Suppressor macrophage treated with lipopolysaccharide for 4 hours (primary cell): Measurements from ENCODE around the gene DGKD.

Experiments used
- DNase-seq: peaks from one replicate; pipeline ENCODE4 v3.0.0-alpha.2; 2020

The DGKD gene

GRCh38 chr2:233433029-233433428 is 78.7 kb downstream of the DGKD start:
- no peak for DNase-seq

- no peak for DNase-seq
Observed at GRCh38 chr2:233433794-233434193, 79.5 kb downstream of the DGKD start.

DNA sequence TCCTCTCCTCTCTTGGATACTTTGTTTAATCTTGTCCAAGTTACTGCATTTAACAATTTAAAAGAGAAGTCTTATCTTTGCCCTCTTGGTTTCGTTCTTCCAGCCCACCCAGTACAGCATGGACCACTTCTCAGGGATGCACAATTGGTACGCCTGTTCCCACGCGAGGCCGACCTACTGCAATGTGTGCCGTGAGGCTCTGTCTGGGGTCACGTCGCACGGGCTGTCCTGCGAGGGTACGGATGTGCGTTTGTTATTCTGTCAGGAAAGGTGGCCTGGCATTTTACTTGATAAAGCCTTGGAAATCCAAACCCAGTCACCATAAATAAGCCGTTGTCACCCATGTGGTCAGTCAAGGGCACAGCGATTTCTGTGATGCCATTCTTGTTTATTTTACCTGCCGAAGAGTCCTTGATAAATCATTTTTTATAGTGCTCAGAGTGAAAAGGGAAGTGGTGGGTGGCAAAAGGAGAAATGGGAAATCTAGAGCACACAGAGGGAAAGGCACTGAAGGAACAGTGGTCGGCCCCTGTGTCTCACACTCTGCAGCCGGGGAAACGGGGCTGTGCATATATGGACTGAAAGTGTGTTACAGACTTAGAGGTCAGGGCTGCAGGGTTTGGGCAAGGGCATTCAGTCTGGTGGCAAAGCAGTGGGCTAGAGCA is 80.5 kb downstream of the DGKD start:
- peak; percentile 46 for DNase-seq

GRCh38 chr2:233435436-233436190 is 81.3 kb downstream of the DGKD start:
- no peak for DNase-seq

- no peak for DNase-seq
Observed at GRCh38 chr2:233436191-233436581, 81.9 kb downstream of the DGKD start.

DNA sequence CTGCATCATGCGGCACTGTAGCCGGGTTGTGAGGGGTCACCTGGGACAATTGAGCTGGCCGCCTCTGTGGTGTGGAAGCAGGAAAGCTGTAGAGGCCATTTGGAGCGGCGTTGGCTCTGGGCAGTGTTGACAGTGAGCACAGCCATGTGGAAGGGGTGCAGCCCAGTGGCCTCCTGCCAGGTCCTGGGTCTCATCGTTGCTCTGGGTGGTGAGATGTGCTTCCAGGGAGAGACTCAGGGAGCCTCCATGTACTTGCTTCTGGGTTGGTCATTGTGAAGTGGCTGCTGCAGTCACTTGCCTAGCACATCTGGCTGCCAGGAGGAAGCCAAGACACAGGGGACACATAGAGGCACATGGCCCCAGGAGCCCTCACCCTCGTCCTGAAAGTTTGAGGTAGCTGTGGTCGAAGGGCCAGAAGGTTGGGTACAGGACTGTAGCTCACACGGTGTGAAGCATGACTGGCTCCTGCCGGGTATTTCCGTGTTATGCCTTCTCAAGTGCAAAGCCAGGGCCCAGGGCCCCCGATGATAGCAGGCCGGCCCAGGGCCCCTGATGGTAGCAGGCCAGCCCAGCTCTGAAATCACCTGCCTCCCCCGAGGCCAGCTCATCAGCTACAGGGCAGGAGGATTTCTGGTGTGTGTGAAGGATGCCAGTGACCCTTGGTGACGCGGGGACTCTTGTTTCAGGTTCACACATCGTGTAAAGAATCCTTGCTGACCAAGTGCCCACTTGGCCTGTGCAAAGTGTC is 82.6 kb downstream of the DGKD start:
- DNase-seq = no peak

DNA sequence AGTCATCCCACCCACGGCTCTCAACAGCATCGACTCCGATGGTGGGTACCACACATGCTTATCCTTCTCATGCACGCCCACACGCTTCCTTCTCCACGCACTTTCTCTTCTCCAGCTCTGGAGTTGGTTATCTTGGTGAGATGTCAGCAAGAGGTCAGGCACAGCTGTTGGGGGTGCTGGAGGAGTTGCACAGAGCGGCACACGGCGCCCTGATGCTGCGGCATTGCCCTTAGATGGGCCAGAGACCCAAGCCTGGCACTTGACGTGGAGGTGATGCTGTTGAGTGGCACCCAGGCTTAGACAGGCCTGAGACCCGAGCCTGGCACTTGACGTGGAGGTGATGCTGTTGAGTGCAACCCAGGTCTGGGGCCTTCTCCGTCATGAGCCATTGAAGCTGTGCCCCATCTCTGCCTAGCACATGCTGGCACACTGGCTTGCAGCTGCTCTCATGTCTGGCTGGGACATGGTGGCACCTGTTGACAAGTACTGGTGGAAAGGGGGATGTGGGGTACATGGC is 83.2 kb downstream of the DGKD start:
- DNase-seq = no peak

- DNase-seq = no peak
Observed at GRCh38 chr2:233438573-233439147, 84.4 kb downstream of the DGKD start.

DNA sequence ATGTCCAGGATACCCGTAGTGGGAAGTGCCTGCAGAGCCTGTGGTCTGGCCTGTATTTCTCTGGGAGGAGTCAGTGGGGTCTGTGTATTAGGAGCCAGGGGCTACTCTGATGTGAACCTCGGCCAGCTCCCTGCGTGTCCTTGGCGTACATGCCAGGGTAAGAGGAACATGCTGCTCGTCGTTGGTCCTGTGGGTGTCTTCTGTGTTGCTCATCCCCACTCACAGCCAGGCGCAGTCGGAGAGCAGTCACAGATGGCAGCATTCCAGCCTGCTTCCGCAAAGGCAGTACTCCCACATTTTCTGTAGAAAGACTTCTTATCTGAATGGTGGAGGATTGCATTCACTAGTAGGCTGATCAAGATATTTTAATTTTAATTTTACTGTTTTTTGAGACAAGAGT is 84.9 kb downstream of the DGKD start:
- no peak for DNase-seq

DNA sequence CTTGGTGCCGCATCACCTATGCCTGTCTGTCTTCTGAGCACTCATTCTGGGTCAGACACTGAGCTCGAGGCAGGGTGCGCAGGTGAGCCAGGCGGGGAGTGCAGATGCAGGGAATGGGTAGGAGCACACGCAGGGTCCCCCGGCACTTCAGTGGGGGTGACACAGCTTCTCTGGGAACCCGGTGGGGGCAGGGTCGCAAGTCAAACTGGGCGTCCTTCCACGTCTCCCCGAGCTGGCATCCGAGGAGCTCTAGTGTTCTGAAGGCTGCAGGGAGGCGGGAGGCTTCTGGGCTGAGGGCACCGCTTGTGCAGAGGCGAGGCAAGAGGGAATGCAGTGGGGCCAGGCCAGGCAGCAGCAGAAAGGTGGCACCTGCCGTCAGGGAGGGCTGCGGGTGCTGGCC is 86.0 kb downstream of the DGKD start:
- no peak for DNase-seq

DNA sequence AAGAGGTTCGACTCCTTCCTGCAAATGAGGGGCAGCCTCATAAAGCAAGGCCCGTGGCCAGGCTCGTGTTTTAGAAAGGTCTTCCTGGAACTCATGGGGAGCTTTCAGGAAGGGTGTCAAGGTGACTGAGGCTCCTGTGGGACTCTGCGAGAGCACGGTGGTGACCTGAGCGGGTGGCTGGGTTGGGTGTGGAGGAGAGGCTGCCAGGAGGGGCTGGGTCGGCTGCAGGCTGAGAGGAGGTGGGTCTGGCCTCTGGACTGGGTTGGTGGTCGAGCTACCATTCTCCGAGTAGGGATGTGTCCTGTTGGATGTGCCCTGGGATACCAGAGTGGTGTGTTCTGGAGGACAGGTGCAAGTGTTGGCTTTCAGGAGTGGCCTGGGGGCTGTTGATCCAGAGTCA is 86.4 kb downstream of the DGKD start:
- no peak for DNase-seq

GRCh38 chr2:233441161-233442027 is 87.1 kb downstream of the DGKD start:
- no peak for DNase-seq

DNA sequence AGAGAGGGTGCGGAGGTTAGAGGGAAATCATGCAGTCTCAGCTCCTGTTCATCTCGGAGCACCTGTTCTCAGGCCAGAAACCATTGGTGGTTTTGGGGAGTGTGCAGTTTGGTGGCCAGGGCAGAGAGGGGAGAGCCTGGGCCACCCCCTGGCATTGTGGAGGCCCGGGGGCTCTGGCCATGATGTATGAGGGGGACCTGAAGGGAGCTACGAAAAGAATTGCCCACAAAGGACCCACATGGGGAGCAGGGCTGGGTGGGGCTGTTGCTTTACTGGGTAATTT is 87.7 kb downstream of the DGKD start:
- no peak for DNase-seq

DNA sequence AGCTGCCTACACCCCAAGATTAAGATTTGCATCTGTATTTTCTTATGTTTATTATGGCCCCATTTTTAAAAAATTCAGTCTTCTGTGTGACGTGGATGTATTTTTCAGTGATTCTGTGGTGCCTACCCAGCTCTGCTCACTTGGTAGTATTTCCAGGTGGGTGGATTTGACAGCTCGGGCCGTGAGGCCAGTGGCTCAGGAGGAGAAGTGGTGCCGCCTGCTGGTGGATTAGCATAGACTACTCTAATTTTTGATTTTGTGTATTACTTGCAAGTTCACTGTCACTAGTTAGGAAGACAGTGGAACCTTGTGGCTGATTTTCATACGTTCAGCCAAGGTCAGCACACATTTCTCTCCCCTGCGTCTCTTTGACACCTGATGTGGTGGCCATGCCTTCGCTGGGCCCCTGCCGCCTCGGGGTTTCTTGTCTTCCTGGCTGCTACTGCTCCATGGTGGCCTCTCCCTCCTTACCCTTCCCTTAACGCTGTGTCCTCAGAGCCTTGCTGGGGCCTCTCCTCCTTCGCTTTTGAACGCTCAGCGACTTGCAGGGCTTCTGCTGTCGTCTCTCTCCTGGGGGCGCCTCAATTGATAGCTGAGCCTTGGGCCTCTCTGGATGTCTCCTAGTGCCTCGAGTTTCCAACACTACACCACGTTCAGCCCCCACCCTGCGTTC is 89.4 kb downstream of the DGKD start:
- DNase-seq = peak; percentile 74

DNA sequence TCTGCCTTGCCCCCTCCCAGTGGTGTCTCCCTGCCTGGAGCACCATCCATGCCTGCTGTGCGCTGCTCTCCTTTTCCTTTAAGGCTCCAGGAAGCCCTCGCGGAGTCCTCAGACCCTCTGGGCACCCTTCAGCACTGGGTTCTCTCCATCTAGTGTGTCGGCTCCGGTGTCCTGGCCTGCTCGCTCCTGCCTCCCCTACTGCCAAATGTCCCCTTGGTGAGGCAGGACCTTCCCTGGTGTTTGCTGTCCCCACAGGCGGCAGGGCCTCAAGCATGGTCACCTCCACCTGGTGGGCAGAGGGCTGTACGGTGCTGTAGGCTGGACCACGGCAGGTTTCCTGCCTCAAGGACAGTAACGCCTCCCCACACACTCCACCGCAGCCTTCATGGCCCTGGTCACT is 90.2 kb downstream of the DGKD start:
- DNase-seq = no peak

DNA sequence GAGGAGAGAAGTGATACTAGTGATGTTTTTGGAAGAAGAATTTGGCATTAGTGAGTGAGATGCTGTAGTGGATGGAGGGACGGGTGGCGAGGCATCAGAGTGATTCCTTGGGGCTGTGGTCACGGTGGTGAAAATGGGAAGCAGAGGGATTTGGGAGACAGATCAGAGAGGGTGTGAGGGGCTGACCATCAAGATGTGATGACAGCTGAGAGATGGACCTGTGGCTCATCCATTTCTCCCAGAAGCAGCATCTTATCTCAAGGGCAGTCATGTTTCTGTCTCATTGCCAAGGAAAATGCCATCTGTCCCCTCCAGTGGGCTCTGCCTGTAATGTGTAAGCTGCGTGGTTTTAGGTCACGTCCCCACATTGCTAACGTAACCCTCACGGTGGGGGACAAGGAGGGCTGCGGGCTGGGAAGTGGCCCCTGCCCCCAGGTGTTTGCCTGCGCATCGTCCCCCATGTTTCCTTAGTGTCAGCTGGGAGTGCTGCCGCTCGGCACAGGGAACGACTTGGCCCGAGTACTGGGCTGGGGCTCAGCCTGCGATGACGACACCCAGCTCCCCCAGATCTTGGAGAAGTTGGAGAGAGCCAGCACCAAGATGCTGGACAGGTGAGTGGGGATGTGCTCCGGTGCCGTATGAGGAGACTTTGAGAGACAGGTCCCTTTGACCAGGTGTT is 91.0 kb downstream of the DGKD start:
- DNase-seq = no peak

- no peak for DNase-seq
Observed at GRCh38 chr2:233446121-233446520, 91.8 kb downstream of the DGKD start.

DNA sequence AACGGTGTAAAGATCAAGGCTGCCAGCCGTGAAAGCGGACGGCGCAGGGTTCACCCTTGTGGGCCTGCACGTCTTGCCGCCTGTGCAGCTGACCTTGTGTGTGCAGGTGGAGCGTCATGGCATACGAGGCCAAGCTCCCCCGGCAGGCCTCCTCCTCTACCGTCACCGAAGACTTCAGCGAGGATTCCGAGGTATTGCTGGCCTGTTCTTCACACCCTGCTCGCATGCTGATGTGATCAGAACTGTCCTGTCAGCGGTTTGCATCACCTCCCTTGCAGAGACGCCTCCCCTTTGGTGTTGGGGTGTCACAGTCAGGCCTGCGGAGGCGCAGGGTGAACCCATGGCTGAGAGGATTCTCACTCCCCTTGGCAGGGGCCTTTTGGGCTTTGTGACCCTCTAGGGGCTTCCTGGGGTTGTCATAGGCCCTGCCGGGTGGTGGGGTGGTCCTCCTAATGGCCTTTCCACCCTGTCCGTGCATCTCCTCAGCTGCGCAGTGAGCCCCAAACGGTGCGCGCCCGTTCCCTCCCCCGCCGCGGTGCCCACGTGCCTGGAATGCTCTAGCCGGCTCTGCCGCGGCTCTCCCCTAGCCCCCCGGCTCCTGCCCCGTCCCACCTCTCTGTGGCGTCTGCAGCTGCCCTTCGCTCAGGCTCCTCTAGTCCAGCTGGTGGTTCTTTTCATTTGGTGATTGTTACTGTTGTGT is 92.5 kb downstream of the DGKD start:
- DNase-seq = no peak

DNA sequence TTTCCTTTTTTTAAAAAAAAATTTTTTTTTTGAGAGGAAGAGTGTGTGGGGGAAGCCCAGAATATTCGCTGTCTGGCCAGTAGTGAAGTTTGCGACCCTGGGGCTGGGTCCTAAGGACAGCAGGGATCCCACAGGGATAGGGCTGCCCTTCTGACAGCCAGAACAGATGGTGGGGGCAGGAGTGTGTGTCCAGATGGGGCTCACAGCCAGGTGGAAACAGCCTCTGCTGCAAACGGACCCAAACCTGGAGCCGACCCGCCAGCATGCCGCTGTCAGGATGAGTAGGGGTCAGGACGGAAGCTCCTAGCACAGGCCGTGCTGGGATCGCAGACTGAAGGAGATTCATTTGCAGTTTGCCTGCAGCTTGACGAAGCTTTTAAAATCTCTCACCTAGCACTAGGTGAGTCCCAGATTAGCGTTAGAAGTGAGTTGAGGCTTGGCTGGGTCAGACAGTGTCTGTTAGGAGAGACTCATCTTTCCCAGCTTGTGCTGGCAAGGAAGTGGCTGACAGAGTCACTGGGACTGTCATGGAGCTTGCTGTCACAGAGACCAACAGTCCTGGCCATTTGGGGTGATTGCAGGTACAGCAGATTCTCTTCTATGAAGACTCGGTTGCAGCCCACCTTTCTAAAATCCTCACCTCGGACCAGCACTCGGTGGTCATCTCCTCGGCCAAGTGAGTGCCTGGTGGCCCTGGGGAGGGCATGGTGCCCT is 93.4 kb downstream of the DGKD start:
- DNase-seq = no peak

GRCh38 chr2:233448220-233448559 is 93.9 kb downstream of the DGKD start:
- no peak for DNase-seq
